PFSK-1 (cell line): ENCODE results near the gene RAB18.

Experiments used
- FOXP2 ChIP-seq: optimal IDR thresholded peaks from 2 replicates; pipeline ENCODE3; 2011; ENCODE audit warnings: borderline replicate concordance, control low read depth, inconsistent platforms; ENCODE audit not compliant: insufficient read depth; ENCODE audit errors: extremely low read length, extremely low read depth
- POLR2AphosphoS5 ChIP-seq: IDR thresholded peaks from 2 replicates; pipeline ENCODE4 v1.6.1; 2012; ENCODE audit warnings: low read depth, mild to moderate bottlenecking, control low read depth, low read length, moderate library complexity
- SIN3A ChIP-seq: IDR thresholded peaks from 2 replicates; pipeline ENCODE4 v1.6.1; 2012; ENCODE audit warnings: mild to moderate bottlenecking, low read length, moderate library complexity, borderline replicate concordance; ENCODE audit not compliant: insufficient read depth
- TAF1 ChIP-seq: IDR thresholded peaks from 2 replicates; pipeline ENCODE4 v1.6.1; 2012; ENCODE audit warnings: low read length, control low read depth, borderline replicate concordance; ENCODE audit not compliant: insufficient read depth
- TF ChIP-seq, protein P1 (sequence below), 2 experiments: IDR thresholded peaks; 2 replicates each; pipeline versions ENCODE4 v1.6.1 to v1.8.0; 2011 to 2012; ENCODE audit warnings: low read depth in 2 of 2, low read length in 2 of 2, control low read depth in 1 of 2, inconsistent platforms in 1 of 2, mild to moderate bottlenecking in 1 of 2, moderate library complexity in 1 of 2; ENCODE audit not compliant: insufficient read depth in 1 of 2

Gene RAB18

GRCh38 chr10:27550823-27551222, 46.7 kb downstream of the RAB18 start:
- TF ChIP-seq POLR2AphosphoS5: no peak
- no peak for TF ChIP-seq FOXP2
- TF ChIP-seq, protein P1, sequence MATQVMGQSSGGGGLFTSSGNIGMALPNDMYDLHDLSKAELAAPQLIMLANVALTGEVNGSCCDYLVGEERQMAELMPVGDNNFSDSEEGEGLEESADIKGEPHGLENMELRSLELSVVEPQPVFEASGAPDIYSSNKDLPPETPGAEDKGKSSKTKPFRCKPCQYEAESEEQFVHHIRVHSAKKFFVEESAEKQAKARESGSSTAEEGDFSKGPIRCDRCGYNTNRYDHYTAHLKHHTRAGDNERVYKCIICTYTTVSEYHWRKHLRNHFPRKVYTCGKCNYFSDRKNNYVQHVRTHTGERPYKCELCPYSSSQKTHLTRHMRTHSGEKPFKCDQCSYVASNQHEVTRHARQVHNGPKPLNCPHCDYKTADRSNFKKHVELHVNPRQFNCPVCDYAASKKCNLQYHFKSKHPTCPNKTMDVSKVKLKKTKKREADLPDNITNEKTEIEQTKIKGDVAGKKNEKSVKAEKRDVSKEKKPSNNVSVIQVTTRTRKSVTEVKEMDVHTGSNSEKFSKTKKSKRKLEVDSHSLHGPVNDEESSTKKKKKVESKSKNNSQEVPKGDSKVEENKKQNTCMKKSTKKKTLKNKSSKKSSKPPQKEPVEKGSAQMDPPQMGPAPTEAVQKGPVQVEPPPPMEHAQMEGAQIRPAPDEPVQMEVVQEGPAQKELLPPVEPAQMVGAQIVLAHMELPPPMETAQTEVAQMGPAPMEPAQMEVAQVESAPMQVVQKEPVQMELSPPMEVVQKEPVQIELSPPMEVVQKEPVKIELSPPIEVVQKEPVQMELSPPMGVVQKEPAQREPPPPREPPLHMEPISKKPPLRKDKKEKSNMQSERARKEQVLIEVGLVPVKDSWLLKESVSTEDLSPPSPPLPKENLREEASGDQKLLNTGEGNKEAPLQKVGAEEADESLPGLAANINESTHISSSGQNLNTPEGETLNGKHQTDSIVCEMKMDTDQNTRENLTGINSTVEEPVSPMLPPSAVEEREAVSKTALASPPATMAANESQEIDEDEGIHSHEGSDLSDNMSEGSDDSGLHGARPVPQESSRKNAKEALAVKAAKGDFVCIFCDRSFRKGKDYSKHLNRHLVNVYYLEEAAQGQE (IDR thresholded peaks at IDR 0.05; ENCODE audit: insufficient read depth in 1 of 2, low read depth in 2 of 2, low read length in 2 of 2): no peak
- no peak for TF ChIP-seq SIN3A
- TF ChIP-seq TAF1: no peak

GRCh38 chr10:27558612-27559020, 54.5 kb downstream of the RAB18 start:
- TF ChIP-seq, protein P1 (IDR thresholded peaks at IDR 0.05; ENCODE audit: insufficient read depth in 1 of 2, low read depth in 2 of 2, low read length in 2 of 2): peak; percentile 11 to 84; a peak in 2 of 4 replicates
- no peak for TF ChIP-seq FOXP2

GRCh38 chr10:27561334-27561733, 57.2 kb downstream of the RAB18 start:
- no peak for TF ChIP-seq POLR2AphosphoS5
- TF ChIP-seq FOXP2: no peak
- TF ChIP-seq, protein P1 (IDR thresholded peaks at IDR 0.05; ENCODE audit: insufficient read depth in 1 of 2, low read depth in 2 of 2, low read length in 2 of 2): no peak
- no peak for TF ChIP-seq SIN3A
- TF ChIP-seq TAF1: no peak

DNA sequence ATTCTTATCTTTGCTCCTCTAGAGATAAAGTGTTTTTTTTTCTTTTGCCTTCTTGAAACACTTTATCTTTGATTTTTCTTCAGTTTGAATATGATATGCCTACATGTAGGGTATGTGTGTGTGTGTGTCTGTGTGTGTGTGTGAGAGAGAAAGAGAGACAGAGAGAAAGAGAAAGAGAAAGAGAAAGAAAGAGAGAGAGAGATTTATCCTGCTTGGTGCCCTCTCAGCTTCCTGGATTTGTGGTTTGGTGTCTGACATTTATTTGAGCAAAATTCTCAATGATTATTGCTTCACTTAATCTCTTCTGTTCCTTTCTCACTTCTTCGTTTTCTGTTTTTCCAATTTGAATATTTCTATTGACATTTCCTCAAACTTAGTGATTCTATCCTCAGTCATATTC, 60.3 kb downstream of the RAB18 start:
- TF ChIP-seq SIN3A: no peak
- TF ChIP-seq TAF1: no peak
- TF ChIP-seq, protein P1 (IDR thresholded peaks at IDR 0.05; ENCODE audit: insufficient read depth in 1 of 2, low read depth in 2 of 2, low read length in 2 of 2): no peak
- no peak for TF ChIP-seq POLR2AphosphoS5
- no peak for TF ChIP-seq FOXP2

- TF ChIP-seq SIN3A: no peak
- no peak for TF ChIP-seq TAF1
- TF ChIP-seq, protein P1 (IDR thresholded peaks at IDR 0.05; ENCODE audit: insufficient read depth in 1 of 2, low read depth in 2 of 2, low read length in 2 of 2): no peak
- TF ChIP-seq FOXP2: no peak
- TF ChIP-seq POLR2AphosphoS5: no peak
These were observed 60.8 kb downstream of the RAB18 start for GRCh38 chr10:27564880-27565279.
